MM.1S (cell line): ENCODE measurements around the gene NPR3.

Source experiments
- DNase-seq: peaks from one replicate; pipeline ENCODE4 v3.0.0-alpha.2; 2015
- H2AFZ ChIP-seq: fragments of 300-600 bp; sonication (generic); 2 replicates; pipeline ENCODE4 v1.6.0; 2016; ENCODE audit warnings: antibody characterized with exemption, low read length
- H3F3A ChIP-seq: fragments of 300-600 bp; sonication (generic); 2 replicates; pipeline ENCODE4 v1.6.1; 2016; ENCODE audit warnings: mild to moderate bottlenecking, antibody characterized with exemption, low read length, moderate library complexity, mixed read lengths; ENCODE audit not compliant: insufficient read depth
- H3K27ac ChIP-seq: fragments of 300-600 bp; sonication (generic); 2 replicates; pipeline ENCODE4 v1.5.1; 2016; ENCODE audit warnings: mild to moderate bottlenecking, low read length
- H3K27me3 ChIP-seq: fragments of 300-600 bp; sonication (generic); replicated peaks from 2 replicates; pipeline ENCODE4 v1.6.0; 2016; ENCODE audit warnings: low read length; ENCODE audit not compliant: insufficient read depth
- H3K36me3 ChIP-seq: fragments of 300-600 bp; sonication (generic); replicated peaks from 2 replicates; pipeline ENCODE4 v1.6.1; 2016; ENCODE audit warnings: mild to moderate bottlenecking, low read length, mixed read lengths; ENCODE audit not compliant: insufficient read depth
- H3K4me1 ChIP-seq: fragments of 300-600 bp; sonication (generic); 2 replicates; pipeline ENCODE4 v1.6.1; 2016; ENCODE audit warnings: low read length, mixed read lengths
- H3K4me2 ChIP-seq: fragments of 300-600 bp; sonication (generic); 2 replicates; pipeline ENCODE4 v1.6.0; 2016; ENCODE audit warnings: low read depth, low read length
- H3K4me3 ChIP-seq: fragments of 300-600 bp; sonication (generic); 2 replicates; pipeline ENCODE4 v1.5.1; 2016; ENCODE audit warnings: low read length, mixed read lengths
- H3K79me2 ChIP-seq: fragments of 300-600 bp; sonication (generic); 2 replicates; pipeline ENCODE4 v1.6.1; 2016; ENCODE audit warnings: mixed run types, low read length, mixed read lengths
- H3K9ac ChIP-seq: fragments of 300-600 bp; sonication (generic); 2 replicates; pipeline ENCODE4 v1.6.1; 2016; ENCODE audit warnings: low read length, mixed read lengths
- H3K9me2 ChIP-seq: fragments of 300-600 bp; sonication (generic); replicated peaks from 2 replicates; pipeline ENCODE4 v1.6.1; 2016; ENCODE audit warnings: mild to moderate bottlenecking, low read length, mixed read lengths; ENCODE audit not compliant: insufficient read depth
- H3K9me3 ChIP-seq: fragments of 300-600 bp; sonication (generic); replicated peaks from 2 replicates; pipeline ENCODE4 v1.6.1; 2016; ENCODE audit warnings: mild to moderate bottlenecking, low read length, mixed read lengths; ENCODE audit not compliant: insufficient read depth
- H4K20me1 ChIP-seq: fragments of 300-600 bp; sonication (generic); 2 replicates; pipeline ENCODE4 v1.6.1; 2016; ENCODE audit warnings: mild to moderate bottlenecking, low read length, moderate library complexity, mixed read lengths; ENCODE audit not compliant: insufficient read depth
- EZH2 ChIP-seq: fragments of 300-600 bp; sonication (generic); optimal IDR thresholded peaks from 2 replicates; pipeline ENCODE3; 2017; ENCODE audit warnings: low read depth, mild to moderate bottlenecking, antibody characterized with exemption, low read length, mixed read lengths
- EZH2phosphoT487 ChIP-seq: fragments of 300-600 bp; sonication (generic); IDR thresholded peaks from 2 replicates; pipeline ENCODE4 v1.6.1; 2018; ENCODE audit warnings: antibody characterized with exemption, low read length
- TF ChIP-seq, protein P1 (sequence below): fragments of 300-600 bp; sonication (generic); IDR thresholded peaks from 2 replicates; pipeline ENCODE4 v1.5.1; 2016; ENCODE audit warnings: antibody characterized with exemption, low read length, mixed read lengths

NPR3 gene

DNA sequence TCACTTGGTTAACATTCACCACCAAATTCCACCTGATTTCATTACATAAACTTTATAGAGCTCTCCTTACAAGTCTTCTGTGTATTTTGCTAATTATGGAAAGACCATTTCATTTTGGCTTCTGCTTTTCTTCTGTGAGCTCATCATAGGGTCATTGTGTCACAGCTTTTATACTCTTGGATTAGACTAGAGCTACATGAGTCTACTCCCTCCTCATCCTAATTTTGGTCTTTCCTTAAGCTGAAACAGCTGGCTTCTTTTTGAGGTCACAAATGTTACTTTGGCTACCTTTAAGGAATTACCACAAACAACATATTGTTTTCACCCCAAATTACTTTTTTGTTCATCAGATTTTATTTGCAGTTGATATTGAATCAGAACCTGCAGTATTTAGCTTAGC lies 103.0 kb downstream of the NPR3 start:
- Histone ChIP-seq H2AFZ (no peak overlapping the region), H3K4me2 (no peak overlapping the region), H4K20me1 (no peaks in the 10 kb centered on the region), H3F3A (no peaks in the 10 kb centered on the region), H3K27ac (no peak overlapping the region), H3K79me2 (no peaks in the 10 kb centered on the region), H3K27me3 (no peaks in the 10 kb centered on the region), H3K9ac (no peak overlapping the region), H3K9me3 (no peaks in the 10 kb centered on the region), H3K4me3 (no peak overlapping the region), H3K9me2 (no peaks in the 10 kb centered on the region), H3K4me1 (no peaks in the 10 kb centered on the region), H3K36me3 (no peaks in the 10 kb centered on the region)
- no peak for DNase-seq
- TF ChIP-seq EZH2 (no peak), EZH2phosphoT487 (no peak)
- TF ChIP-seq, protein P1, sequence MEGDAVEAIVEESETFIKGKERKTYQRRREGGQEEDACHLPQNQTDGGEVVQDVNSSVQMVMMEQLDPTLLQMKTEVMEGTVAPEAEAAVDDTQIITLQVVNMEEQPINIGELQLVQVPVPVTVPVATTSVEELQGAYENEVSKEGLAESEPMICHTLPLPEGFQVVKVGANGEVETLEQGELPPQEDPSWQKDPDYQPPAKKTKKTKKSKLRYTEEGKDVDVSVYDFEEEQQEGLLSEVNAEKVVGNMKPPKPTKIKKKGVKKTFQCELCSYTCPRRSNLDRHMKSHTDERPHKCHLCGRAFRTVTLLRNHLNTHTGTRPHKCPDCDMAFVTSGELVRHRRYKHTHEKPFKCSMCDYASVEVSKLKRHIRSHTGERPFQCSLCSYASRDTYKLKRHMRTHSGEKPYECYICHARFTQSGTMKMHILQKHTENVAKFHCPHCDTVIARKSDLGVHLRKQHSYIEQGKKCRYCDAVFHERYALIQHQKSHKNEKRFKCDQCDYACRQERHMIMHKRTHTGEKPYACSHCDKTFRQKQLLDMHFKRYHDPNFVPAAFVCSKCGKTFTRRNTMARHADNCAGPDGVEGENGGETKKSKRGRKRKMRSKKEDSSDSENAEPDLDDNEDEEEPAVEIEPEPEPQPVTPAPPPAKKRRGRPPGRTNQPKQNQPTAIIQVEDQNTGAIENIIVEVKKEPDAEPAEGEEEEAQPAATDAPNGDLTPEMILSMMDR: no peak

- no peaks in the 10 kb centered on the region for H4K20me1 ChIP-seq
- H2AFZ ChIP-seq: no peak overlapping the region
- H3K9me3 ChIP-seq: no peaks in the 10 kb centered on the region
- H3K4me3 ChIP-seq: no peak overlapping the region
- H3K27me3 ChIP-seq: no peaks in the 10 kb centered on the region
- H3K27ac ChIP-seq: no peak overlapping the region
- H3K4me2 ChIP-seq: no peak overlapping the region
- H3K9ac ChIP-seq: no peak overlapping the region
- DNase-seq: no peak
- no peak for TF ChIP-seq EZH2phosphoT487
- TF ChIP-seq EZH2: no peak
- TF ChIP-seq, protein P1: no peak
- no peaks in the 10 kb centered on the region for H3K4me1 ChIP-seq
- H3K79me2 ChIP-seq: no peaks in the 10 kb centered on the region
- H3F3A ChIP-seq: no peaks in the 10 kb centered on the region
- H3K36me3 ChIP-seq: no peaks in the 10 kb centered on the region
- no peaks in the 10 kb centered on the region for H3K9me2 ChIP-seq
Measured at GRCh38 chr5:32814620-32815019, 103.5 kb downstream of the NPR3 start.

- Histone ChIP-seq H3K9me3 (no peaks in the 10 kb centered on the region), H3K27ac (no peak overlapping the region), H3K4me3 (no peak overlapping the region), H3K4me2 (no peak overlapping the region), H3K27me3 (no peaks in the 10 kb centered on the region), H4K20me1 (no peaks in the 10 kb centered on the region), H3K79me2 (no peaks in the 10 kb centered on the region), H3K4me1 (no peaks in the 10 kb centered on the region), H2AFZ (no peak overlapping the region), H3K9ac (no peak overlapping the region), H3K9me2 (no peaks in the 10 kb centered on the region), H3F3A (no peaks in the 10 kb centered on the region), H3K36me3 (no peaks in the 10 kb centered on the region)
- DNase-seq: no peak
- TF ChIP-seq EZH2phosphoT487: no peak
- TF ChIP-seq, protein P1: no peak
- no peak for TF ChIP-seq EZH2
Measured at GRCh38 chr5:32827981-32828380, 116.9 kb downstream of the NPR3 start.
